ENCODE measurements around the gene RGL1.

- no peak for TF ChIP-seq CTCF (IDR thresholded peaks at IDR 0.05)
- TF ChIP-seq EP300 (IDR thresholded peaks at IDR 0.05) = no peak
Measured at GRCh38 chr1:183777328-183777727, 27.6 kb upstream of the RGL1 start.

All from sigmoid colon (tissue), 4 donors.